H1 (cell line): ENCODE data around the gene ZMPSTE24. TPM values are rescaled to one million over a fixed set of nuclear protein-coding genes. Genes with fewer than 3 reads are reported as not detected.

Experiments
- CTCF ChIA-PET: fragments of 300-600 bp; sonication (Branson Sonifier 250); formaldehyde crosslinking; loops from one replicate; lab custom pipeline; 2021; ENCODE audit not compliant: partially characterized antibody; lab: Charles Lee
- POLR2A ChIA-PET: fragments of 300-600 bp; sonication (Branson Sonifier 250); formaldehyde crosslinking; loops from one replicate; lab custom pipeline; 2021; ENCODE audit warnings: inconsistent platforms; ENCODE audit not compliant: partially characterized antibody; lab: Charles Lee
- DNase-seq, 2 experiments: peaks; one replicate each; pipeline versions ENCODE4 v3.0.0 to v3.0.0-alpha.2; 2010 to 2022; ENCODE audit warnings: low spot score in 2 of 2, low read depth in 1 of 2, mixed read lengths in 1 of 2
- FAIRE-seq: peaks from 2 replicates; lab custom pipeline; 2011; peaks lifted over from hg19 to GRCh38; lab: Jason Lieb, UNC
- H2AFZ ChIP-seq: 2 replicates; pipeline ENCODE4 v1.8.1; 2012; ENCODE audit warnings: low read length, inconsistent platforms
- H2AK5ac ChIP-seq: 2 replicates; pipeline ENCODE4 v1.6.1; 2013; ENCODE audit warnings: low read depth, low read length
- H2BK120ac ChIP-seq: replicated peaks from 2 replicates; pipeline ENCODE3; 2013; ENCODE audit warnings: low read depth, low read length, inconsistent platforms
- H2BK12ac ChIP-seq: 2 replicates; pipeline ENCODE4 v1.6.1; 2013; ENCODE audit warnings: low read depth, low read length
- H2BK15ac ChIP-seq: 2 replicates; pipeline ENCODE4 v1.6.1; 2013; ENCODE audit warnings: low read length
- H2BK20ac ChIP-seq: 2 replicates; pipeline ENCODE4 v1.6.1; 2013; ENCODE audit warnings: low read length
- H2BK5ac ChIP-seq: 2 replicates; pipeline ENCODE4 v1.6.1; 2013; ENCODE audit warnings: low read depth, low read length
- H3K14ac ChIP-seq: 2 replicates; pipeline ENCODE4 v1.6.1; 2013; ENCODE audit warnings: inconsistent platforms; ENCODE audit not compliant: insufficient read length
- H3K18ac ChIP-seq: 2 replicates; pipeline ENCODE4 v1.6.1; 2013; ENCODE audit warnings: low read length; ENCODE audit errors: extremely low read depth
- H3K23ac ChIP-seq: 2 replicates; pipeline ENCODE4 v1.6.1; 2013; ENCODE audit warnings: inconsistent platforms; ENCODE audit not compliant: insufficient read length
- H3K23me2 ChIP-seq: 2 replicates; pipeline ENCODE4 v1.6.1; 2013; ENCODE audit warnings: low read depth, low read length
- H3K27ac ChIP-seq: 2 replicates; pipeline ENCODE4 v1.6.1; 2011; ENCODE audit warnings: low read depth, low read length, inconsistent platforms
- H3K27me3 ChIP-seq, 4 experiments: replicated peaks in 1 of 4; 1 replicate in 1 of 4; 2 replicates in 3 of 4; pipeline versions ENCODE4 v1.6.1 to v1.8.1; 2011 to 2013; ENCODE audit warnings: low read length in 3 of 4, mild to moderate bottlenecking in 3 of 4, inconsistent platforms in 2 of 4, mixed read lengths in 2 of 4, moderate library complexity in 1 of 4; ENCODE audit not compliant: control insufficient read depth in 3 of 4, insufficient read depth in 3 of 4; ENCODE audit errors: extremely low read depth in 1 of 4
- H3K36me3 ChIP-seq, 4 experiments: 2 replicates each; pipeline versions ENCODE4 v1.6.1 to v1.8.1; 2011 to 2013; ENCODE audit warnings: mild to moderate bottlenecking in 4 of 4, low read length in 3 of 4, moderate library complexity in 2 of 4, control low read depth in 1 of 4, inconsistent platforms in 1 of 4; ENCODE audit not compliant: insufficient read depth in 4 of 4, control insufficient read depth in 2 of 4
- H3K4ac ChIP-seq: replicated peaks from 2 replicates; pipeline ENCODE3; 2013; ENCODE audit warnings: low read length, low read depth, mixed read lengths, inconsistent platforms; ENCODE audit not compliant: insufficient read length
- H3K4me1 ChIP-seq, 4 experiments: replicated peaks in 1 of 4; 1 replicate in 1 of 4; 2 replicates in 3 of 4; pipeline versions ENCODE4 v1.6.1 to v1.8.1; 2011 to 2013; ENCODE audit warnings: low read length in 3 of 4, inconsistent platforms in 2 of 4, mixed read lengths in 1 of 4; ENCODE audit not compliant: insufficient read depth in 4 of 4, control insufficient read depth in 3 of 4
- H3K4me2 ChIP-seq, 2 experiments: 2 replicates each; pipeline versions ENCODE4 v1.6.1 to v1.8.1; 2011 to 2013; ENCODE audit warnings: low read depth in 2 of 2, low read length in 2 of 2, control low read depth in 1 of 2, inconsistent platforms in 1 of 2, mild to moderate bottlenecking in 1 of 2; ENCODE audit not compliant: insufficient read depth in 1 of 2
- H3K4me3 ChIP-seq, 4 experiments: fragments of 200-600, 300-600 bp in 1 of 4; sonication (generic), shearing (Covaris generic), sonication (Bioruptor Twin) in 1 of 4; 2 replicates each; pipeline versions ENCODE4 v1.5.1 to v1.8.1; 2011 to 2016; ENCODE audit warnings: low read length in 4 of 4, low read depth in 3 of 4, control low read depth in 2 of 4, inconsistent platforms in 2 of 4, mild to moderate bottlenecking in 2 of 4, mixed read lengths in 1 of 4, moderate library complexity in 1 of 4; ENCODE audit not compliant: insufficient read depth in 2 of 4; ENCODE audit errors: extremely low read depth in 1 of 4
- H3K56ac ChIP-seq: replicated peaks from 2 replicates; pipeline ENCODE3; 2013; ENCODE audit warnings: low read depth, mild to moderate bottlenecking, mixed read lengths, low read length, inconsistent platforms; ENCODE audit not compliant: insufficient read length
- H3K79me1 ChIP-seq: 2 replicates; pipeline ENCODE4 v1.6.1; 2013; ENCODE audit warnings: low read depth, low read length, control low read depth
- H3K79me2 ChIP-seq, 2 experiments: 2 replicates each; pipeline versions ENCODE4 v1.6.1 to v1.8.1; 2012 to 2013; ENCODE audit warnings: low read length in 2 of 2, mild to moderate bottlenecking in 2 of 2, inconsistent platforms in 1 of 2; ENCODE audit not compliant: insufficient read depth in 2 of 2, control insufficient read depth in 1 of 2
- H3K9ac ChIP-seq, 4 experiments: replicated peaks in 1 of 4; 1 replicate in 1 of 4; 2 replicates in 3 of 4; pipeline versions ENCODE4 v1.6.1 to v1.8.1; 2011 to 2013; ENCODE audit warnings: low read depth in 3 of 4, low read length in 3 of 4, control low read depth in 2 of 4, mild to moderate bottlenecking in 2 of 4, moderate library complexity in 2 of 4, inconsistent platforms in 1 of 4; ENCODE audit errors: extremely low read depth in 1 of 4
- H3K9me3 ChIP-seq, 2 experiments: 2 replicates each; pipeline versions ENCODE4 v1.6.1 to v1.8.1; 2012 to 2013; ENCODE audit warnings: mild to moderate bottlenecking in 2 of 2, moderate library complexity in 2 of 2, control low read depth in 1 of 2, inconsistent platforms in 1 of 2, low read depth in 1 of 2, low read length in 1 of 2, mixed read lengths in 1 of 2; ENCODE audit not compliant: insufficient read depth in 2 of 2
- H4K20me1 ChIP-seq, 2 experiments: replicated peaks in 1 of 2; 2 replicates each; pipeline versions ENCODE3 to v1.8.1; 2011 to 2013; ENCODE audit warnings: inconsistent platforms in 2 of 2, low read length in 2 of 2, mild to moderate bottlenecking in 1 of 2; ENCODE audit not compliant: insufficient read depth in 2 of 2, control insufficient read depth in 1 of 2
- H4K5ac ChIP-seq: 2 replicates; pipeline ENCODE4 v1.6.1; 2013; ENCODE audit warnings: low read length, low read depth, mixed read lengths, inconsistent platforms; ENCODE audit not compliant: insufficient read length
- H4K8ac ChIP-seq: 2 replicates; pipeline ENCODE4 v1.8.0; 2013; ENCODE audit warnings: mild to moderate bottlenecking, moderate library complexity, low read length, inconsistent platforms; ENCODE audit not compliant: insufficient read depth; ENCODE audit errors: extremely low read depth
- H4K91ac ChIP-seq: replicated peaks from 2 replicates; pipeline ENCODE3; 2013; ENCODE audit warnings: low read length, mixed read lengths, inconsistent platforms; ENCODE audit not compliant: insufficient read length
- ASH2L ChIP-seq: fragments of 200-600, 300-600 bp; sonication (generic); IDR thresholded peaks from one replicate; pipeline ENCODE4 v1.7.1; 2017; ENCODE audit warnings: low read length
- BACH1 ChIP-seq: IDR thresholded peaks from 2 replicates; pipeline ENCODE4 v1.6.1; 2012; ENCODE audit warnings: low read length, improper control_type of control experiment
- BRCA1 ChIP-seq: IDR thresholded peaks from 2 replicates; pipeline ENCODE4 v1.6.1; 2012; ENCODE audit warnings: low read depth, low read length, improper control_type of control experiment
- EGR1 ChIP-seq: IDR thresholded peaks from 2 replicates; pipeline ENCODE4 v1.6.1; 2011; ENCODE audit warnings: low read depth, low read length, borderline replicate concordance
- KDM4A ChIP-seq: IDR thresholded peaks from one replicate; pipeline ENCODE4 v1.7.1; 2012; ENCODE audit warnings: low read depth, mild to moderate bottlenecking, moderate library complexity, low read length, inconsistent platforms; ENCODE audit not compliant: severe bottlenecking
- KDM5A ChIP-seq: fragments of 200-600 bp; IDR thresholded peaks from 2 replicates; pipeline ENCODE4 v1.7.1; 2012; ENCODE audit warnings: mild to moderate bottlenecking, low read length, inconsistent platforms, mixed read lengths
- PHF8 ChIP-seq: fragments of 200-600 bp; sonication (generic); conservative IDR thresholded peaks from 2 replicates; pipeline ENCODE4 v1.7.1; 2012; ENCODE audit warnings: low read depth, mild to moderate bottlenecking, inconsistent platforms, low read length, moderate library complexity
- RNF2 ChIP-seq: fragments of 200-900, 300-1000 bp; sonication (generic); IDR thresholded peaks from 2 replicates; pipeline ENCODE4 v1.7.1; 2016; ENCODE audit warnings: borderline replicate concordance, low read depth, mild to moderate bottlenecking, antibody characterized with exemption, low read length; ENCODE audit not compliant: poor library complexity, severe bottlenecking; ENCODE audit errors: missing control alignments
- SIN3A ChIP-seq, 2 experiments: IDR thresholded peaks in 1 of 2; conservative IDR thresholded peaks in 1 of 2; 2 replicates each; pipeline ENCODE4 v1.6.1; 2011 to 2012; ENCODE audit warnings: low read length in 2 of 2, improper control_type of control experiment in 1 of 2, low read depth in 1 of 2, mild to moderate bottlenecking in 1 of 2
- SIRT6 ChIP-seq: IDR thresholded peaks from one replicate; pipeline ENCODE4 v1.7.1; 2012; ENCODE audit warnings: low read length, inconsistent platforms
- SIX5 ChIP-seq: IDR thresholded peaks from 2 replicates; pipeline ENCODE4 v1.6.1; 2011; ENCODE audit warnings: mild to moderate bottlenecking, low read depth, low read length
- TAF7 ChIP-seq: optimal IDR thresholded peaks from 2 replicates; pipeline ENCODE3; 2011; ENCODE audit warnings: low read depth, mild to moderate bottlenecking, inconsistent platforms, low read length, moderate library complexity, borderline replicate concordance
- YY1 ChIP-seq: IDR thresholded peaks from 2 replicates; pipeline ENCODE4 v1.6.1; 2011; ENCODE audit warnings: low read depth, mild to moderate bottlenecking, low read length
- WGBS, 2 experiments: shearing (Covaris generic) in 1 of 2; methylation state at CpG; one replicate each; pipeline versions ENCODE4 v1.1.6 to v1.1.7; 2013 to 2015; ENCODE audit warnings: low lambda C conversion rate in 2 of 2, mixed read lengths in 2 of 2, inconsistent platforms in 1 of 2, low coverage in 1 of 2, missing lambda C conversion rate in 1 of 2; ENCODE audit not compliant: insufficient replicate concordance in 2 of 2, insufficient coverage in 1 of 2, insufficient read length in 1 of 2; ENCODE audit errors: extremely low coverage in 1 of 2, missing lambda C conversion rate in 1 of 2; 5-methylcytosine and 5-hydroxymethylcytosine counted together
- polyA plus RNA-seq, 7 experiments: library from polyadenylated mRNA; depleted of rRNA in 3 of 7; stranded (reverse) in 5 of 7; unstranded in 2 of 7; fragments of >200 nt in 5 of 7; fragments of 200-250 nt in 2 of 7; gene quantifications; 1 replicate in 5 of 7; 2 replicates in 1 of 7; 4 replicates in 1 of 7; pipeline versions ENCODE4 v1.2.1 to v1.2.3, GENCODE V29; 2011 to 2013; ENCODE audit warnings: missing spikeins in 2 of 7, mixed read lengths in 2 of 7
- total RNA-seq: library from RNA; stranded (reverse); fragmentation: NEBNext Ultra II Directional; extraction: Animal tissue kit (Norgen Biotek cat#: 25700); gene quantifications from 2 replicates; pipeline ENCODE4 v1.2.1, GENCODE V29; 2021

Gene ZMPSTE24
- total and polyA plus RNA-seq, 2 of the 8 experiments (the other 6 are each of a cell fraction or from before 2014, with no cell fraction given), result 12.7 to 42.9 TPM

DNA sequence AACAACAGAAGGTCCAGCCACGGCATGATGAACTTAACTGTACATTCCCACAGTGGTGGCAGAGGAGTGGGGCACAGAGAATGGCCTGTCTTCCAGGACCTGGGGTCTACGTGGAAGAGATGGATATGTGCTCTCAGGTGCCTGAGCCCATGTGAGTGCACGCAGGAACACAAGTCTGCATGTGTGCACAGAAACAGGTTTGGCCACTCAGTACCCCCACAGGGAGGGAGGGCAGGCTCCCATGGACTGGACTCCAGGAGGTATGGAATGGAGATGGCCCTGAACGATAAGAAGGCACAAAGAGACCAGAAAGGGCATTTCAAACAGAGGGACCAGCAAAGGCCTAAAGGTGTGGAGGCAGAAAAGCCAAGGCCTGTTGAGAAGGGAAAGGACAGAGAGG lies 48.3 kb downstream of the ZMPSTE24 start:
- Histone ChIP-seq H3K14ac (no peak overlapping the region), H3K4ac (no peak overlapping the region), H2BK15ac (0 out of 2 replicates have a peak overlapping the region, but pooled peaks have one; percentile 92), H3K79me2 (no peaks in the 10 kb centered on the region), H3K27ac (no peak overlapping the region), H2BK120ac (no peak overlapping the region), H2BK5ac (no peak overlapping the region), H2BK12ac (no peak overlapping the region), H3K9me3 (no peaks in the 10 kb centered on the region), H2BK20ac (no peak overlapping the region), H2AK5ac (no peak overlapping the region), H3K4me1 (peaks cover 0 to 5% (median 0%) of the 10 kb centered on the region in 4 experiments; a peak in 4 of 7 replicates), H3K9ac (no peak overlapping the region), H4K8ac (no peak overlapping the region; the same call in 1 of the 2 replicates), H3K27me3 (peaks cover 0 to 17% (median 8%) of the 10 kb centered on the region in 4 experiments; a peak in 4 of 7 replicates), H4K20me1 (peaks cover 0 to 3% of the 10 kb centered on the region in 2 experiments), H3K23ac (no peak overlapping the region), H3K56ac (no peak overlapping the region), H3K79me1 (no peaks in the 10 kb centered on the region), H3K36me3 (no peaks in the 10 kb centered on the region), H2AFZ (no peak overlapping the region), H4K5ac (no peak overlapping the region), H3K23me2 (no peaks in the 10 kb centered on the region; the same call in 1 of the 2 replicates), H3K4me3 (no peak overlapping the region), H3K18ac (no peak overlapping the region), H3K4me2 (no peak overlapping the region), H4K91ac (no peak overlapping the region)
- CTCF ChIA-PET, result interaction anchor here (1.2 to 2.4 kb wide), 6 partner anchors 9 to 228 kb away, joined by 4 to 16 read pairs (median 5); no protein-coding TSS in a partner anchor
- FAIRE-seq (no peak), DNase-seq (no peak)
- POLR2A ChIA-PET, result no interaction called here
- WGBS, 2 experiments, result 87% methylated on average over 4 of the region's 4 CpGs; no CpG with 5 or more reads in 1 of the 2 experiments
- TF ChIP-seq KDM4A (no peak), SIRT6 (no peak), YY1 (no peak), ASH2L (no peak), BACH1 (no peak), SIN3A (conservative IDR thresholded peaks at IDR 0.05 in 1 of 2, IDR thresholded peaks at IDR 0.05 in 1 of 2; ENCODE audit: low read depth in 1 of 2, low read length in 2 of 2) (no peak), TAF7 (no peak), BRCA1 (no peak), SIX5 (no peak), RNF2 (no peak), KDM5A (no peak), EGR1 (no peak), PHF8 (no peak)
